Parathyroid adenoma (tissue), 2 donors: ENCODE results near the gene RHOH.

Source experiments
- H2AFZ ChIP-seq: fragments of 300-600 bp; sonication (generic); one replicate; pipeline ENCODE4 v1.7.0; 2017; ENCODE audit warnings: antibody characterized with exemption, mild to moderate bottlenecking
- H3K27ac ChIP-seq: fragments of 300-600 bp; sonication (generic); one replicate; pipeline ENCODE4 v1.7.0; 2017
- H3K27me3 ChIP-seq: fragments of 300-600 bp; sonication (generic); one replicate; pipeline ENCODE4 v1.7.0; 2017; ENCODE audit warnings: low read length; ENCODE audit not compliant: control insufficient read depth, insufficient read depth
- H3K36me3 ChIP-seq: fragments of 300-600 bp; sonication (generic); one replicate; pipeline ENCODE4 v1.7.0; 2017; ENCODE audit warnings: low read length; ENCODE audit not compliant: control insufficient read depth, insufficient read depth
- H3K4me1 ChIP-seq: fragments of 300-600 bp; sonication (generic); one replicate; pipeline ENCODE4 v1.7.0; 2017; ENCODE audit warnings: control low read depth
- H3K4me2 ChIP-seq: fragments of 300-600 bp; sonication (generic); one replicate; pipeline ENCODE4 v1.7.0; 2017; ENCODE audit warnings: low read length
- H3K4me3 ChIP-seq: fragments of 300-600 bp; sonication (generic); one replicate; pipeline ENCODE4 v1.7.0; 2017; ENCODE audit warnings: low read depth, low read length
- H3K79me2 ChIP-seq: fragments of 300-600 bp; sonication (generic); one replicate; pipeline ENCODE4 v1.7.0; 2017; ENCODE audit warnings: control low read depth
- H3K9ac ChIP-seq: fragments of 300-600 bp; sonication (generic); one replicate; pipeline ENCODE4 v1.7.0; 2017; ENCODE audit warnings: mild to moderate bottlenecking
- H3K9me3 ChIP-seq: fragments of 300-600 bp; sonication (generic); one replicate; pipeline ENCODE4 v1.7.0; 2017; ENCODE audit warnings: low read length; ENCODE audit not compliant: control insufficient read depth
- TF ChIP-seq, protein P1 (sequence below): fragments of 300-600 bp; sonication (generic); IDR thresholded peaks from one replicate; pipeline ENCODE4 v1.7.0; 2017; ENCODE audit warnings: antibody characterized with exemption, mild to moderate bottlenecking
- donor health status: primary hyperparathyroidism.

RHOH gene

DNA sequence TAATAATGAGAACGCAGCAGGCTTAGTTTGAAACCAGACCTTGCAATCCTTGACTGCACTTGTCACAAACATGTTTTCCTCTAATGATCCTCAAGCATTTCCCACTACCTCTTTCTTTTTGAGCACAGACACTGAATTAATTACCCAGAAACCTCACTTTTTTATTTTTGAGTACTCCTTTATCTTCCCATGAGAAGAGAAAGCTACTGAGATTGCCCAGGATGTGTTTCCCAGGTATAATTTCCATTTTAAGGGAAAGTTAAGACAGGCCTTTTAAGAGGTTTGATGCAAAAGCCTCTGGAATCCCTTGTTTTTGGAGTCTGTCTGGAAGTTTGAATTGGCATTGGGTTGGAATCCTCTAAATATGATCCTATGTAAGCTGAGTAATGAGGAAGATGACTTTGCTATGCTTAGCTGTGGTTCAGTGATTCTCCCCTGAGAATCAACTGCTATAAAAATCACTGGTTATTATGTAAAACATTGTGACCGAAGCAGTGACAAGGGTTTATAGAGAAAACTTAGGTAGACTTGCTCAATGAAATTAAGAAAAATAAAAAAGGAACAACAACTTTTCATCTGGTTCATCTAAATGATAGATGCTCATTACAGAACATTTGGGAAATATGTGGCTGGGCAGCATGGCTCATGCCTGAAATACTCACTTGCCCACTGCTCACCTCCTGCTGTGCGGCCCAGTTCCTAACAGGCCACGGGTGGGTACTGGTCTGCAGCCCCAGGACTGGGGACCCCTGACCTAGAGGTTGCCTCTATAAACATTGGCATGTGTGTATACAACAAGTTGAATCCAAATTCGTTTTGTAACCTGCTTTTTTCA is 10.8 kb upstream of the RHOH start:
- Histone ChIP-seq H3K79me2 (no peaks in the 10 kb centered on the region), H3K27ac (no peak overlapping the region), H2AFZ (no peak overlapping the region), H3K4me2 (no peak overlapping the region), H3K9ac (no peak overlapping the region), H3K27me3 (no peaks in the 10 kb centered on the region), H3K36me3 (no peaks in the 10 kb centered on the region), H3K4me1 (no peaks in the 10 kb centered on the region), H3K9me3 (no peaks in the 10 kb centered on the region), H3K4me3 (no peak overlapping the region)
- TF ChIP-seq, protein P1, sequence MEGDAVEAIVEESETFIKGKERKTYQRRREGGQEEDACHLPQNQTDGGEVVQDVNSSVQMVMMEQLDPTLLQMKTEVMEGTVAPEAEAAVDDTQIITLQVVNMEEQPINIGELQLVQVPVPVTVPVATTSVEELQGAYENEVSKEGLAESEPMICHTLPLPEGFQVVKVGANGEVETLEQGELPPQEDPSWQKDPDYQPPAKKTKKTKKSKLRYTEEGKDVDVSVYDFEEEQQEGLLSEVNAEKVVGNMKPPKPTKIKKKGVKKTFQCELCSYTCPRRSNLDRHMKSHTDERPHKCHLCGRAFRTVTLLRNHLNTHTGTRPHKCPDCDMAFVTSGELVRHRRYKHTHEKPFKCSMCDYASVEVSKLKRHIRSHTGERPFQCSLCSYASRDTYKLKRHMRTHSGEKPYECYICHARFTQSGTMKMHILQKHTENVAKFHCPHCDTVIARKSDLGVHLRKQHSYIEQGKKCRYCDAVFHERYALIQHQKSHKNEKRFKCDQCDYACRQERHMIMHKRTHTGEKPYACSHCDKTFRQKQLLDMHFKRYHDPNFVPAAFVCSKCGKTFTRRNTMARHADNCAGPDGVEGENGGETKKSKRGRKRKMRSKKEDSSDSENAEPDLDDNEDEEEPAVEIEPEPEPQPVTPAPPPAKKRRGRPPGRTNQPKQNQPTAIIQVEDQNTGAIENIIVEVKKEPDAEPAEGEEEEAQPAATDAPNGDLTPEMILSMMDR = no peak

GRCh38 chr4:40186665-40187014 is 10.2 kb upstream of the RHOH start:
- Histone ChIP-seq H3K79me2 (no peaks in the 10 kb centered on the region), H3K4me1 (no peaks in the 10 kb centered on the region), H3K4me3 (no peak overlapping the region), H3K36me3 (no peaks in the 10 kb centered on the region), H3K4me2 (no peak overlapping the region), H3K27ac (no peak overlapping the region), H2AFZ (no peak overlapping the region), H3K27me3 (no peaks in the 10 kb centered on the region), H3K9me3 (no peaks in the 10 kb centered on the region), H3K9ac (no peak overlapping the region)
- TF ChIP-seq, protein P1 = no peak

GRCh38 chr4:40187386-40187906 is 9.4 kb upstream of the RHOH start:
- H3K27me3 ChIP-seq = no peaks in the 10 kb centered on the region
- H3K79me2 ChIP-seq = no peaks in the 10 kb centered on the region
- no peak overlapping the region for H2AFZ ChIP-seq
- H3K9me3 ChIP-seq = no peaks in the 10 kb centered on the region
- H3K4me1 ChIP-seq = no peaks in the 10 kb centered on the region
- no peak overlapping the region for H3K4me3 ChIP-seq
- no peaks in the 10 kb centered on the region for H3K36me3 ChIP-seq
- H3K27ac ChIP-seq = no peak overlapping the region
- TF ChIP-seq, protein P1 = no peak
- H3K9ac ChIP-seq = no peak overlapping the region
- H3K4me2 ChIP-seq = no peak overlapping the region

DNA sequence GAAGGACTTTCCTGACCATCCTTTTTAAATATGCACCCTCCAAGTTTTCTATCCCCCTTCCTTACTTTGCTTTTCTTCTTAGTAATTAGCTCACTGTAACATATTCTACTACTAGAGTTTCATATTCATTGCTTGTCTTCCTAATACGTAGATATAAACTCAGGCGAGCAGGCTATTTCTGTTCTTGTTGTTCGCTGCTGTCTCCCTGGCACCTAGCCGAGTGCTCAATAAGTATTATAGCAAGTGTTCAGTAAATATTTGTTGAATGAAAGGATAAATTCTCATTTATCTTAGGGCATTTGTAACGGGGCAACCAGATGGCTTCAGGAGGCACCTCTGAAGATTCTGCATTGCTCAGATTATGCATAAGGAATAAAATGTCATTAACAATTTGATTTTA is 6.8 kb upstream of the RHOH start:
- Histone ChIP-seq H3K79me2 (no peaks in the 10 kb centered on the region), H2AFZ (no peak overlapping the region), H3K4me3 (no peak overlapping the region), H3K9ac (no peak overlapping the region), H3K36me3 (no peaks in the 10 kb centered on the region), H3K27me3 (no peaks in the 10 kb centered on the region), H3K4me2 (no peak overlapping the region), H3K4me1 (no peaks in the 10 kb centered on the region), H3K9me3 (no peaks in the 10 kb centered on the region), H3K27ac (no peak overlapping the region)
- TF ChIP-seq, protein P1 = no peak

- Histone ChIP-seq H3K27me3 (no peaks in the 10 kb centered on the region), H3K9me3 (no peaks in the 10 kb centered on the region), H3K4me1 (no peaks in the 10 kb centered on the region), H3K36me3 (no peaks in the 10 kb centered on the region), H3K79me2 (no peaks in the 10 kb centered on the region), H3K4me3 (no peak overlapping the region), H3K4me2 (no peak overlapping the region), H2AFZ (no peak overlapping the region), H3K9ac (no peak overlapping the region), H3K27ac (no peak overlapping the region)
- TF ChIP-seq, protein P1 = no peak
These were observed 6.4 kb upstream of the RHOH start for GRCh38 chr4:40190465-40190864.
